ENCODE measurements around the gene ARL4A.
"Not testable (repeated sequence)": the region's sequence is repeated elsewhere in the genome, so short reads cannot be mapped to it uniquely, and the experiment has no call there.

DNA sequence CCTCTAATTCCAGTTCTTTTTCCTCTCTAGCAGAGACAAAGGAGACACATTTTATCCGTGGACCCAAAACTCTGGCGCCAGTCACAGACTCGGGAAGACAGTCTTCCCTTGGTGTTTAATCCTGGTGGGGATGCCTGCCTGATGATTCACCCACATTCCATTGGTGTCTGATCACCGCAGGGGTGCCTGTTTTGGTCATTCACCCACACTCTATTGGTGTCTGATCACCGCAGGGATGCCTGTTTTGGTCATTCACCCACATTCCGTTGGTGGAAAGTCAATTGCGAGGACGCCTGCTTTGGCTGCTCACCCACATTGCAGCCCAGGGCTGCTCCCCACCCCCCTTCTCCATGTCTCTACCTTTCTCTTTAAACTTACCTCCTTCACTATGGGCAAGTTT lies 27.0 kb upstream of the ARL4A start:
- TF ChIP-seq, protein P1, sequence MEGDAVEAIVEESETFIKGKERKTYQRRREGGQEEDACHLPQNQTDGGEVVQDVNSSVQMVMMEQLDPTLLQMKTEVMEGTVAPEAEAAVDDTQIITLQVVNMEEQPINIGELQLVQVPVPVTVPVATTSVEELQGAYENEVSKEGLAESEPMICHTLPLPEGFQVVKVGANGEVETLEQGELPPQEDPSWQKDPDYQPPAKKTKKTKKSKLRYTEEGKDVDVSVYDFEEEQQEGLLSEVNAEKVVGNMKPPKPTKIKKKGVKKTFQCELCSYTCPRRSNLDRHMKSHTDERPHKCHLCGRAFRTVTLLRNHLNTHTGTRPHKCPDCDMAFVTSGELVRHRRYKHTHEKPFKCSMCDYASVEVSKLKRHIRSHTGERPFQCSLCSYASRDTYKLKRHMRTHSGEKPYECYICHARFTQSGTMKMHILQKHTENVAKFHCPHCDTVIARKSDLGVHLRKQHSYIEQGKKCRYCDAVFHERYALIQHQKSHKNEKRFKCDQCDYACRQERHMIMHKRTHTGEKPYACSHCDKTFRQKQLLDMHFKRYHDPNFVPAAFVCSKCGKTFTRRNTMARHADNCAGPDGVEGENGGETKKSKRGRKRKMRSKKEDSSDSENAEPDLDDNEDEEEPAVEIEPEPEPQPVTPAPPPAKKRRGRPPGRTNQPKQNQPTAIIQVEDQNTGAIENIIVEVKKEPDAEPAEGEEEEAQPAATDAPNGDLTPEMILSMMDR (IDR thresholded peaks at IDR 0.05 in 2 of 3, conservative IDR thresholded peaks at IDR 0.05 in 1 of 3; ENCODE audit: insufficient read depth in 2 of 3, low read depth in 1 of 3, low read length in 3 of 3): not testable (repeated sequence)
- TF ChIP-seq, protein P2, sequence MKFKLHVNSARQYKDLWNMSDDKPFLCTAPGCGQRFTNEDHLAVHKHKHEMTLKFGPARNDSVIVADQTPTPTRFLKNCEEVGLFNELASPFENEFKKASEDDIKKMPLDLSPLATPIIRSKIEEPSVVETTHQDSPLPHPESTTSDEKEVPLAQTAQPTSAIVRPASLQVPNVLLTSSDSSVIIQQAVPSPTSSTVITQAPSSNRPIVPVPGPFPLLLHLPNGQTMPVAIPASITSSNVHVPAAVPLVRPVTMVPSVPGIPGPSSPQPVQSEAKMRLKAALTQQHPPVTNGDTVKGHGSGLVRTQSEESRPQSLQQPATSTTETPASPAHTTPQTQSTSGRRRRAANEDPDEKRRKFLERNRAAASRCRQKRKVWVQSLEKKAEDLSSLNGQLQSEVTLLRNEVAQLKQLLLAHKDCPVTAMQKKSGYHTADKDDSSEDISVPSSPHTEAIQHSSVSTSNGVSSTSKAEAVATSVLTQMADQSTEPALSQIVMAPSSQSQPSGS (CRISPR knock-in tag; IDR thresholded peaks at IDR 0.05): not testable (repeated sequence)
- TF ChIP-seq CREM (IDR thresholded peaks at IDR 0.05; ENCODE audit: low read depth); FOXA1 (IDR thresholded peaks at IDR 0.05; ENCODE audit: borderline replicate concordance); MXI1 (IDR thresholded peaks at IDR 0.05; ENCODE audit: low read depth, low read length); ATF7 (IDR thresholded peaks at IDR 0.05); CTBP1 (IDR thresholded peaks at IDR 0.05; ENCODE audit: borderline replicate concordance); SREBF1 (IDR thresholded peaks at IDR 0.05; ENCODE audit: borderline replicate concordance, low read depth, low read length): not testable (repeated sequence)
- TF ChIP-seq, protein P3, sequence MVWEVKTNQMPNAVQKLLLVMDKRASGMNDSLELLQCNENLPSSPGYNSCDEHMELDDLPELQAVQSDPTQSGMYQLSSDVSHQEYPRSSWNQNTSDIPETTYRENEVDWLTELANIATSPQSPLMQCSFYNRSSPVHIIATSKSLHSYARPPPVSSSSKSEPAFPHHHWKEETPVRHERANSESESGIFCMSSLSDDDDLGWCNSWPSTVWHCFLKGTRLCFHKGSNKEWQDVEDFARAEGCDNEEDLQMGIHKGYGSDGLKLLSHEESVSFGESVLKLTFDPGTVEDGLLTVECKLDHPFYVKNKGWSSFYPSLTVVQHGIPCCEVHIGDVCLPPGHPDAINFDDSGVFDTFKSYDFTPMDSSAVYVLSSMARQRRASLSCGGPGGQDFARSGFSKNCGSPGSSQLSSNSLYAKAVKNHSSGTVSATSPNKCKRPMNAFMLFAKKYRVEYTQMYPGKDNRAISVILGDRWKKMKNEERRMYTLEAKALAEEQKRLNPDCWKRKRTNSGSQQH (CRISPR knock-in tag; IDR thresholded peaks at IDR 0.05): not testable (repeated sequence)
